K562 (cell line): ENCODE data around the gene EHBP1. TPM values are rescaled to one million over a fixed set of nuclear protein-coding genes. Genes with fewer than 3 reads are reported as not detected.

Experiments used
- ATAC-seq: fragments of 200-7000 bp; cut with Tn5 transposase; 3 replicates; pipeline ENCODE4 v1.9.1; 2020; ENCODE audit warnings: moderate library complexity
- BruUV-seq: library from RNA; stranded (reverse); fragments of 400-500 nt; replicated peaks from 2 replicates; lab custom pipeline; 2021; lab: Mats Ljungman, UMichigan
- CTCF ChIA-PET: fragments of 300-600 bp; formaldehyde crosslinking; extraction: SDS; loops from one replicate; lab custom pipeline; 2021; ENCODE audit warnings: low intra/inter-chr PET ratio; lab: Yijun Ruan, JAX
- POLR2A ChIA-PET: fragments of 300-600, 350-650 bp; sonication (Branson Sonifier 250); formaldehyde crosslinking; extraction: SDS; loops from one replicate; lab custom pipeline; 2021; ENCODE audit warnings: antibody characterized with exemption, inconsistent platforms; lab: Yijun Ruan, JAX
- DNase-seq, 4 experiments: peaks; one replicate each; pipeline versions ENCODE4 v3.0.0 to v3.0.0-alpha.2; 2011 to 2018; ENCODE audit warnings: low spot score in 3 of 4, mixed read lengths in 3 of 4; ENCODE audit errors: extremely low read depth in 1 of 4
- FAIRE-seq: peaks from 2 replicates; lab custom pipeline; 2011; peaks lifted over from hg19 to GRCh38; lab: Jason Lieb, UNC
- H2AFZ ChIP-seq: 2 replicates; pipeline ENCODE4 v1.6.0; 2011; ENCODE audit warnings: low read depth, low read length, control low read depth, inconsistent platforms
- H3K27ac ChIP-seq: fragments of 200-600 bp; 3 replicates; pipeline ENCODE4 v1.8.0; 2011; ENCODE audit warnings: low read depth, mild to moderate bottlenecking, control low read depth, inconsistent platforms, low read length, moderate library complexity, mixed read lengths; ENCODE audit errors: extremely low read depth
- H3K27me3 ChIP-seq, 2 experiments: fragments of 300-600 bp in 1 of 2; 2 replicates in 1 of 2; 3 replicates in 1 of 2; pipeline versions ENCODE4 v1.6.0 to v1.8.0; 2011; ENCODE audit warnings: inconsistent platforms in 2 of 2, low read length in 2 of 2, mild to moderate bottlenecking in 1 of 2, mixed read lengths in 1 of 2, moderate library complexity in 1 of 2; ENCODE audit not compliant: control insufficient read depth in 2 of 2, insufficient read depth in 2 of 2
- H3K36me3 ChIP-seq: fragments of 300-600 bp; 3 replicates; pipeline ENCODE4 v1.8.0; 2011; ENCODE audit warnings: mild to moderate bottlenecking, low read length, inconsistent platforms; ENCODE audit not compliant: control insufficient read depth, insufficient read depth
- H3K4me1 ChIP-seq, 2 experiments: fragments of 200-600 bp in 1 of 2; replicated peaks in 1 of 2; 2 replicates in 1 of 2; 3 replicates in 1 of 2; pipeline versions ENCODE4 v1.5.1 to v1.8.0; 2011; ENCODE audit warnings: inconsistent platforms in 2 of 2, low read length in 2 of 2, mild to moderate bottlenecking in 1 of 2, mixed read lengths in 1 of 2, moderate library complexity in 1 of 2; ENCODE audit not compliant: control insufficient read depth in 2 of 2, insufficient read depth in 2 of 2
- H3K4me2 ChIP-seq: 2 replicates; pipeline ENCODE4 v1.6.1; 2011; ENCODE audit warnings: low read length, control low read depth, inconsistent platforms, mixed read lengths; ENCODE audit not compliant: insufficient read depth
- H3K4me3 ChIP-seq: fragments of 200-600 bp; sonication (generic), shearing (Covaris generic); 2 replicates; pipeline ENCODE4 v1.5.1; 2016; ENCODE audit warnings: control low read depth, inconsistent platforms
- H3K79me2 ChIP-seq: fragments of 200-600 bp; 3 replicates; pipeline ENCODE4 v1.8.0; 2011; ENCODE audit warnings: low read length, inconsistent platforms; ENCODE audit not compliant: control insufficient read depth, insufficient read depth
- H3K9ac ChIP-seq, 2 experiments: 2 replicates each; pipeline versions ENCODE4 v1.6.0 to v1.6.1; 2011; ENCODE audit warnings: low read depth in 2 of 2, low read length in 2 of 2, control low read depth in 1 of 2, inconsistent platforms in 1 of 2, mild to moderate bottlenecking in 1 of 2, mixed read lengths in 1 of 2; ENCODE audit not compliant: insufficient read depth in 1 of 2
- H3K9me1 ChIP-seq: one replicate; pipeline ENCODE4 v1.6.0; 2011; ENCODE audit warnings: inconsistent platforms, mild to moderate bottlenecking, low read length, moderate library complexity; ENCODE audit not compliant: control insufficient read depth, insufficient read depth
- H3K9me3 ChIP-seq: replicated peaks from 2 replicates; pipeline ENCODE4 v1.5.1; 2011; ENCODE audit warnings: low read depth, low read length, inconsistent platforms; ENCODE audit not compliant: control insufficient read depth, insufficient read depth
- H4K20me1 ChIP-seq: replicated peaks from 2 replicates; pipeline ENCODE4 v1.6.1; 2011; ENCODE audit warnings: low read length, inconsistent platforms, mixed read lengths; ENCODE audit not compliant: control insufficient read depth, insufficient read depth
- DNMT1 ChIP-seq: fragments of 450-650 bp; IDR thresholded peaks from 2 replicates; pipeline ENCODE4 v1.6.1; 2016; ENCODE audit warnings: antibody characterized with exemption, mild to moderate bottlenecking
- LEF1 ChIP-seq: fragments of 450-650 bp; IDR thresholded peaks from 2 replicates; pipeline ENCODE4 v1.6.1; 2016; ENCODE audit warnings: mild to moderate bottlenecking
- MYNN ChIP-seq, 2 experiments: sonication (generic); formaldehyde crosslinking in 1 of 2; IDR thresholded peaks; 2 replicates each; pipeline versions ENCODE4 v1.5.0 to v1.6.1; 2016 to 2020; ENCODE audit warnings: antibody characterized with exemption in 1 of 2, missing genetic modification reagents in 1 of 2
- NBN ChIP-seq: fragments of 450-650 bp; IDR thresholded peaks from 2 replicates; pipeline ENCODE4 v1.6.1; 2016; ENCODE audit warnings: low read depth, mild to moderate bottlenecking
- NELFE ChIP-seq: IDR thresholded peaks from 2 replicates; pipeline ENCODE4 v1.6.1; 2011; ENCODE audit warnings: mild to moderate bottlenecking; ENCODE audit not compliant: insufficient read depth, insufficient read length
- NFE2 ChIP-seq: IDR thresholded peaks from 2 replicates; pipeline ENCODE4 v1.6.1; 2014; ENCODE audit warnings: antibody characterized with exemption, low read depth
- NFIC ChIP-seq: fragments of 450-650 bp; IDR thresholded peaks from 2 replicates; pipeline ENCODE4 v1.6.1; 2017; ENCODE audit warnings: mild to moderate bottlenecking, inconsistent platforms
- NR2C2 ChIP-seq, 2 experiments: fragments of 200-800 bp in 1 of 2; sonication (Bioruptor generic) in 1 of 2; sonication (generic) in 1 of 2; formaldehyde crosslinking in 1 of 2; IDR thresholded peaks; 2 replicates each; pipeline versions ENCODE4 v1.6.1 to v1.8.0; 2016 to 2022; ENCODE audit warnings: mild to moderate bottlenecking in 1 of 2, missing compliant biosample characterization in 1 of 2, missing genetic modification characterization in 1 of 2, missing genetic modification reagents in 1 of 2
- RBBP5 ChIP-seq: fragments of 200-600 bp; sonication (generic); IDR thresholded peaks from 2 replicates; pipeline ENCODE4 v1.6.1; 2012; ENCODE audit warnings: borderline replicate concordance, mild to moderate bottlenecking, low read length, control low read depth, inconsistent platforms; ENCODE audit not compliant: insufficient read depth, poor library complexity, severe bottlenecking
- RBFOX2 ChIP-seq: fragments of 200-400 bp; formaldehyde crosslinking; IDR thresholded peaks from 2 replicates; pipeline ENCODE4 v1.6.1; 2017; ENCODE audit warnings: low read depth, mild to moderate bottlenecking, low read length, moderate library complexity
- ZC3H11A ChIP-seq: IDR thresholded peaks from 2 replicates; pipeline ENCODE4 v1.6.1; 2012; ENCODE audit warnings: low read depth, low read length, improper control_type of control experiment
- ZNF134 ChIP-seq: fragments of 250-450 bp; sonication (Bioruptor Pico); conservative IDR thresholded peaks from 2 replicates; pipeline ENCODE4 v1.4.0; 2020
- ZNF408 ChIP-seq: fragments of 250-450 bp; sonication (Bioruptor Pico); IDR thresholded peaks from 2 replicates; pipeline ENCODE4 v1.4.0; 2020; ENCODE audit warnings: low read depth, mild to moderate bottlenecking, moderate library complexity
- WGBS: fragments of 100-300 bp; shearing (Covaris generic); methylation state at CpG from one replicate; pipeline ENCODE4 v1.1.6; 2016; ENCODE audit warnings: low coverage, mixed read lengths; ENCODE audit not compliant: insufficient coverage; ENCODE audit errors: missing lambda C conversion rate; 5-methylcytosine and 5-hydroxymethylcytosine counted together
- in situ Hi-C: fragments of 300-500 bp; cut with MboI; formaldehyde crosslinking; loops from 4 replicates; pipeline ENCODE4 v1.15.0; 2018; ENCODE audit warnings: inconsistent platforms, mixed read lengths
- intact Hi-C: fragments of 100-400 bp; cut with micrococcal nuclease; formaldehyde crosslinking; loops from 2 replicates; pipeline ENCODE4 v1.14.2; 2022
- polyA plus RNA-seq, 8 experiments: library from polyadenylated mRNA; depleted of rRNA in 4 of 8; stranded (reverse) in 5 of 8; unstranded in 3 of 8; fragments of >200 nt; fragmentation: Nextera tagmentation in 2 of 8; fragmentation: Illumina TruSeq in 1 of 8; extraction: Ambion mirVana in 2 of 8; extraction: Trizol in 1 of 8; gene quantifications; 2 replicates each; pipeline versions ENCODE4 v1.2.1 to v1.2.3, GENCODE V29; 2011 to 2014; ENCODE audit warnings: inconsistent platforms in 1 of 8, missing spikeins in 1 of 8
- total RNA-seq, 7 experiments: library from RNA; depleted of rRNA in 6 of 7; stranded (reverse); fragments of >200 nt in 6 of 7; fragmentation: Illumina TruSeq in 2 of 7; extraction: Trizol in 2 of 7; gene quantifications; 2 replicates each; pipeline versions ENCODE4 v1.2.1 to v1.2.3, GENCODE V29; 2011 to 2021; ENCODE audit warnings: low replicate concordance in 1 of 7
- TF ChIP-seq, protein P1 (sequence below): sonication (generic); formaldehyde crosslinking; IDR thresholded peaks from 2 replicates; pipeline ENCODE4 v1.8.0; 2022; ENCODE audit warnings: mild to moderate bottlenecking, missing genetic modification reagents, borderline replicate concordance

Gene EHBP1
- total and polyA plus RNA-seq, 9 of the 15 experiments (the other 6 are each of a cell fraction or from before 2014, with no cell fraction given), result 8.9 to 26.6 (median 19.3) TPM

- DNase-seq, result no peak
- no peak for ATAC-seq
- in situ Hi-C loops (no loop called here), intact Hi-C loops (no loop called here)
- Histone ChIP-seq H2AFZ (no peak overlapping the region), H3K4me2 (no peak overlapping the region), H3K9ac (no peak overlapping the region), H3K9me3 (peaks cover 3% of the 10 kb centered on the region), H3K36me3 (peaks cover 2% of the 10 kb centered on the region; the same call in 2 of the 3 replicates), H3K79me2 (peaks cover 8% of the 10 kb centered on the region; the same call in 2 of the 3 replicates), H4K20me1 (no peaks in the 10 kb centered on the region), H3K4me1 (peaks cover 7 to 26% of the 10 kb centered on the region in 2 experiments), H3K27me3 (no peaks in the 10 kb centered on the region), H3K4me3 (no peak overlapping the region), H3K9me1 (no peaks in the 10 kb centered on the region), H3K27ac (no peak overlapping the region)
- TF ChIP-seq NBN (no peak), ZNF134 (no peak), NELFE (no peak)
- no TSS peak for BruUV-seq
- CTCF ChIA-PET, result no interaction called here
- 95% methylated on average over 7 of the region's 7 CpGs for WGBS
- FAIRE-seq, result no peak
- POLR2A ChIA-PET, result interaction anchor here (1.2 kb wide), 1 partner anchor 191 kb away, joined by 3 read pairs; no protein-coding TSS in a partner anchor
Measured at GRCh38 chr2:63046552-63046951, 341.0 kb downstream of the EHBP1 start.

GRCh38 chr2:63046961-63047320 lies 341.4 kb downstream of the EHBP1 start:
- 98% methylated on average over 7 of the region's 8 CpGs for WGBS
- no peak overlapping the region for H3K4me3 ChIP-seq
- no TSS peak for BruUV-seq
- H3K9me1 ChIP-seq, result no peaks in the 10 kb centered on the region
- no peak for DNase-seq
- no peaks in the 10 kb centered on the region for H4K20me1 ChIP-seq
- H3K9ac ChIP-seq, result no peak overlapping the region
- H3K79me2 ChIP-seq, result peaks cover 12% of the 10 kb centered on the region; the same call in 2 of the 3 replicates
- H3K36me3 ChIP-seq, result peaks cover 2% of the 10 kb centered on the region; the same call in 2 of the 3 replicates
- intact Hi-C loops (no loop called here), in situ Hi-C loops (no loop called here)
- H3K4me1 ChIP-seq, result peaks cover 3 to 30% of the 10 kb centered on the region in 2 experiments
- FAIRE-seq, result no peak
- ChIA-PET CTCF (no interaction called here), POLR2A (interaction anchor here (0.7 to 1.2 kb wide), 2 partner anchors 191 to 794 kb away, joined by 3 read pairs; no protein-coding TSS in a partner anchor)
- H3K9me3 ChIP-seq, result peaks cover 3% of the 10 kb centered on the region
- no peak overlapping the region for H3K4me2 ChIP-seq
- no peak overlapping the region for H3K27ac ChIP-seq
- no peaks in the 10 kb centered on the region for H3K27me3 ChIP-seq
- no peak for ATAC-seq
- H2AFZ ChIP-seq, result no peak overlapping the region
- TF ChIP-seq RBBP5 (no peak), LEF1 (no peak), MYNN (IDR thresholded peaks at IDR 0.05) (no peak), MYNN (CRISPR knock-in tag; IDR thresholded peaks at IDR 0.05) (no peak), DNMT1 (no peak), RBFOX2 (no peak), NR2C2 (CRISPR knock-in tag; IDR thresholded peaks at IDR 0.05) (no peak), NR2C2 (tag; IDR thresholded peaks at IDR 0.05) (no peak), NFIC (no peak), ZNF408 (CRISPR knock-in tag) (no peak), NFE2 (no peak), ZC3H11A (no peak)
- TF ChIP-seq, protein P1, sequence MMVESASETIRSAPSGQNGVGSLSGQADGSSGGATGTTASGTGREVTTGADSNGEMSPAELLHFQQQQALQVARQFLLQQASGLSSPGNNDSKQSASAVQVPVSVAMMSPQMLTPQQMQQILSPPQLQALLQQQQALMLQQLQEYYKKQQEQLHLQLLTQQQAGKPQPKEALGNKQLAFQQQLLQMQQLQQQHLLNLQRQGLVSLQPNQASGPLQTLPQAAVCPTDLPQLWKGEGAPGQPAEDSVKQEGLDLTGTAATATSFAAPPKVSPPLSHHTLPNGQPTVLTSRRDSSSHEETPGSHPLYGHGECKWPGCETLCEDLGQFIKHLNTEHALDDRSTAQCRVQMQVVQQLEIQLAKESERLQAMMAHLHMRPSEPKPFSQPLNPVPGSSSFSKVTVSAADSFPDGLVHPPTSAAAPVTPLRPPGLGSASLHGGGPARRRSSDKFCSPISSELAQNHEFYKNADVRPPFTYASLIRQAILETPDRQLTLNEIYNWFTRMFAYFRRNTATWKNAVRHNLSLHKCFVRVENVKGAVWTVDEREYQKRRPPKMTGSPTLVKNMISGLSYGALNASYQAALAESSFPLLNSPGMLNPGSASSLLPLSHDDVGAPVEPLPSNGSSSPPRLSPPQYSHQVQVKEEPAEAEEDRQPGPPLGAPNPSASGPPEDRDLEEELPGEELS (CRISPR knock-in tag), result no peak
